ENCODE measurements around the gene SNCA. TPM values are rescaled to one million over a fixed set of nuclear protein-coding genes. Genes with fewer than 3 reads are reported as not detected.

Gene SNCA
- total RNA-seq, result 87.8 and 99.1 TPM in 2 replicates
- 112 and 127 TPM in 2 replicates for polyA plus RNA-seq

DNA sequence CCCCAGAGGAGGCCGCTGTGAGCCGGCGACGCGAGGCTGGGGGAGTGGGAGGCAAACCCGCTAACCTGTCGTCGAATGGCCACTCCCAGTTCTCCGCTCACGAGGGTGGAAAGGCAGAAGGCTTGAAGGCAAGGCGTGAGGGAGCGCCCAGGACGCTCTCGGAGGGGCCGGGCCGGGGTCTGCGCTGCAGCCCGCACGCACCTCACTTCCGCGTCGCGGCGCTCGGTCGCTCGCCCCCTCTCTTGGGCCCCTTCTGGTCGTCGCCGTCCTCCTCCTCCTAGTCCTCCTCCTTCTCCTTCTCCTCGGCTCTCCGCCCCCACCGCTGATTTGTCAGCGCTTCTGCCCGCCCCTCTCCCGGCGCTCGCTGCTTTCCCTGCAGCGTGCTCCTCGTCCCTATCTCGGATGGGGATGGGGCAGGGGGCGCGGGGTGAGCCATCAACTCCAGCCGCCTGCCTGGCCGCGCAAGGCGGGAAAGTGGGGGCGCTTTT lies at the start of gene SNCA:
Gene SNCA, minus strand, starts transcription at position 265 of the 488 bp plus-strand sequence. CDS start 1,494 bp downstream, outside the sequence.
- Histone ChIP-seq H3K4me3 (peak within 1 kb of the TSS; percentile 56), H3K4me1 (ENCODE audit: low read depth) (no peaks in the 10 kb centered on the region), H3K9me3 (ENCODE audit: low read depth) (no peaks in the 10 kb centered on the region), H3K27me3 (peaks cover 3% of the 10 kb centered on the region), H3K27ac (peak within 1 kb of the TSS; percentile 8), H3K36me3 (no peaks in the 10 kb centered on the region)
- TF ChIP-seq, protein P1, sequence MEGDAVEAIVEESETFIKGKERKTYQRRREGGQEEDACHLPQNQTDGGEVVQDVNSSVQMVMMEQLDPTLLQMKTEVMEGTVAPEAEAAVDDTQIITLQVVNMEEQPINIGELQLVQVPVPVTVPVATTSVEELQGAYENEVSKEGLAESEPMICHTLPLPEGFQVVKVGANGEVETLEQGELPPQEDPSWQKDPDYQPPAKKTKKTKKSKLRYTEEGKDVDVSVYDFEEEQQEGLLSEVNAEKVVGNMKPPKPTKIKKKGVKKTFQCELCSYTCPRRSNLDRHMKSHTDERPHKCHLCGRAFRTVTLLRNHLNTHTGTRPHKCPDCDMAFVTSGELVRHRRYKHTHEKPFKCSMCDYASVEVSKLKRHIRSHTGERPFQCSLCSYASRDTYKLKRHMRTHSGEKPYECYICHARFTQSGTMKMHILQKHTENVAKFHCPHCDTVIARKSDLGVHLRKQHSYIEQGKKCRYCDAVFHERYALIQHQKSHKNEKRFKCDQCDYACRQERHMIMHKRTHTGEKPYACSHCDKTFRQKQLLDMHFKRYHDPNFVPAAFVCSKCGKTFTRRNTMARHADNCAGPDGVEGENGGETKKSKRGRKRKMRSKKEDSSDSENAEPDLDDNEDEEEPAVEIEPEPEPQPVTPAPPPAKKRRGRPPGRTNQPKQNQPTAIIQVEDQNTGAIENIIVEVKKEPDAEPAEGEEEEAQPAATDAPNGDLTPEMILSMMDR (IDR thresholded peaks at IDR 0.05; ENCODE audit: low read depth, low read length), result no peak
- peak; percentile 78 to 89 for DNase-seq (ENCODE audit: low read depth in 1 of 2, low spot score in 1 of 2)

DNA sequence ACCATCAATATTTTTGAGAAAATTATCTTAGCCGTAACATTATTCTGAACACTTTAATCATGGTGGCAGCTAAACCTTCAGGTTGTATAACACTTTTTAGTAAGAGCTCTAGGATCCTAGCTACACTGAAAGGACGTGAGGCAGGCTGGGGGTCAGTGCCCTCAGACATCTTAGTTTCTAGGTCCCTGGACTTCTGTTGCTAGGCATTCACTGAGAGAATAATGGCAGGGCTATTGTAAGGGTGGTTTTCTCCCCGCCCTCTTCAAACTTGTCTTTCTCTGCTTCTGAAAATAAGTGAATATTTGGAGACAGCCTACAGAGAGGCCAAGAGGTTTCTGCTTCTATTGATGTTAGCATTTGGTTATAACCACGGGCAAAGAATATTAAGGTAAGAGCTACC lies 42.3 kb upstream of the SNCA start:
- Histone ChIP-seq H3K4me3 (no peak overlapping the region), H3K4me1 (ENCODE audit: low read depth) (no peaks in the 10 kb centered on the region), H3K9me3 (ENCODE audit: low read depth) (no peaks in the 10 kb centered on the region), H3K27me3 (no peaks in the 10 kb centered on the region), H3K36me3 (no peaks in the 10 kb centered on the region), H3K27ac (no peak overlapping the region)
- TF ChIP-seq, protein P1 (IDR thresholded peaks at IDR 0.05; ENCODE audit: low read depth, low read length), result no peak
- no peak for DNase-seq (ENCODE audit: low read depth in 1 of 2, low spot score in 1 of 2)

DNA sequence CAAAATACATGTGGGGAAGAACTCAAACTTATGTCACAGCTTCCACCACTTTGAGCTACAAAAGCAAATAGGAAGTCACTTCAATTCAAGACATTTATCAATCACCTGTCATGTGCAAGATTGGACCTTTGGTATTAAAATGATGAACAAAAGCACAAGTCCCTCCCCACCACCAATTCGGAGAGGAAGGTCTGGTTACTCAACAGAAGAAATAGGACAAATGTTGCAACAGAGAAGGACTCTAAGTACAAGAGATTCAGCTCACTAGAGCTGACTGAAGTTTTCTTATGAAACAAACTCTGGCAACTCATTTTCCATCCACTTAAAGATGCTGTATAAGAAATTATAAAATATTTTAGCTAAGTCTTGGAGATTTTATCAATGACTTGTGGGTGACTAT lies 41.6 kb upstream of the SNCA start:
- Histone ChIP-seq H3K27ac (no peak overlapping the region), H3K9me3 (ENCODE audit: low read depth) (no peaks in the 10 kb centered on the region), H3K36me3 (no peaks in the 10 kb centered on the region), H3K4me1 (ENCODE audit: low read depth) (no peaks in the 10 kb centered on the region), H3K27me3 (no peaks in the 10 kb centered on the region), H3K4me3 (no peak overlapping the region)
- TF ChIP-seq, protein P1 (IDR thresholded peaks at IDR 0.05; ENCODE audit: low read depth, low read length), result no peak
- peak in 1 of 2 donors; percentile 18 for DNase-seq (ENCODE audit: low read depth in 1 of 2, low spot score in 1 of 2)

DNA sequence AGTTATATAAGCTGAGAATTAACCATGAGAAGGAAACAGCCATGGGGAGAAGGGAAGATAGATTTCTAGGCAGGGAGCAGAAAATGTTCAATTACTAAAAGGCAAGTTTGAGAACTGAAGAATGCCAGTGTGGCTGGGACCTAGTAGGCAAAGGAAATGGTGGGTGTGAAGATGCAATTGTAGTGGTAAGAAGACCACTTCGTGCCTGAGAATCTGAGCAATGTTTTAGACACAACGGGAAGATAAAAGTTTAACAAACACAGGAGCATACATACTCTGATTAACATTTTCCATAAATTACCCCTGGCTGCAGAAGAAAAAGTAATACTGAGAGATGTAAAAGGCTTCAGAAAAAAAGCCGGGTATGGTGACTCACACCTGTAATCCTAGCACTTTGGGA lies 39.6 kb upstream of the SNCA start:
- Histone ChIP-seq H3K36me3 (no peaks in the 10 kb centered on the region), H3K27ac (no peak overlapping the region), H3K4me1 (ENCODE audit: low read depth) (no peaks in the 10 kb centered on the region), H3K4me3 (no peak overlapping the region), H3K9me3 (ENCODE audit: low read depth) (no peaks in the 10 kb centered on the region), H3K27me3 (no peaks in the 10 kb centered on the region)
- TF ChIP-seq, protein P1 (IDR thresholded peaks at IDR 0.05; ENCODE audit: low read depth, low read length), result no peak
- DNase-seq (ENCODE audit: low read depth in 1 of 2, low spot score in 1 of 2), result no peak

DNA sequence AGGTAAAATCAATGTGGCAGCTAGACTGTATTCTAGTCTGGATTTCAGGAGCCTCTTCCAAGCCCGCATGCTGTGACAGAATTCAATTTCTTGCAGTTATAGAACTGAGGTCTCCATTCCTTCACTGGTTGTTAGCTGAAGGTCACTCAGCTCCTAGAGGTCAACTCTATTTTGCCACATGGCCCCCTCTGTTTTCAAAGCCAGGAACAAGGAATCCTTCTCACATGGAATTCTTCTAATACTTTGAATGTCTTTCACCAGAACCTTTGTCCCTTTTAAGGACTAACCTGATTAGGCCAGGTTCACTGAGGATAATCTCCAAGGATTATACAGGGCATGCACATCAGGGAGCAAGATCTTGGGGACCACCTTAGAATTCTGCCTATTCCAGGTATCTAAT lies 34.2 kb upstream of the SNCA start:
- H3K36me3 ChIP-seq, result no peaks in the 10 kb centered on the region
- peak in 1 of 2 donors; percentile 25 for DNase-seq (ENCODE audit: low read depth in 1 of 2, low spot score in 1 of 2)

More for the DNA sequence above, 34.2 kb upstream of the SNCA start:
- no peaks in the 10 kb centered on the region for H3K27me3 ChIP-seq
- no peaks in the 10 kb centered on the region for H3K4me1 ChIP-seq (ENCODE audit: low read depth)
- TF ChIP-seq, protein P1 (IDR thresholded peaks at IDR 0.05; ENCODE audit: low read depth, low read length), result no peak
- H3K4me3 ChIP-seq, result no peak overlapping the region
- H3K9me3 ChIP-seq (ENCODE audit: low read depth), result no peaks in the 10 kb centered on the region
- no peak overlapping the region for H3K27ac ChIP-seq

All from cardiac muscle cell (in vitro differentiated cells and primary cell).